ENCODE data around the gene FAM25C.
"Not testable (repeated sequence)": the region's sequence is repeated elsewhere in the genome, so short reads cannot be mapped to it uniquely, and the experiment has no call there.

Gene FAM25C

GRCh38 chr10:47957158-47957557 is 42.4 kb downstream of the FAM25C start:
- not testable (repeated sequence) for DNase-seq (ENCODE audit: low read depth)

GRCh38 chr10:47947424-47947823 is 52.2 kb downstream of the FAM25C start:
- DNase-seq (ENCODE audit: low read depth): not testable (repeated sequence)
